GM19397 (cell line): ENCODE measurements around the gene SLC22A4.
A peak's percentile ranks its signal among the peaks of the same experiment; 100 is the strongest.

Experiments
- ATAC-seq: cut with Tn5 transposase; IDR thresholded peaks from one replicate; pipeline ENCODE4 v1.9.1; 2021; ENCODE audit warnings: mild to moderate bottlenecking, moderate library complexity; ENCODE audit not compliant: unreplicated experiment

The SLC22A4 gene

GRCh38 chr5:132293992-132294727, at the start of gene SLC22A4:
TSS of gene SLC22A4 (plus strand) at chr5:132294394. CDS start at chr5:132294617, 223 bp downstream.
- ATAC-seq = peak; percentile 68

GRCh38 chr5:132245593-132245992, 48.6 kb upstream of the SLC22A4 start:
- ATAC-seq = no peak

- ATAC-seq = no peak
Observed at GRCh38 chr5:132246806-132247205, 47.4 kb upstream of the SLC22A4 start.

GRCh38 chr5:132250547-132250946, 43.6 kb upstream of the SLC22A4 start:
- no peak for ATAC-seq

- ATAC-seq = no peak
Observed at GRCh38 chr5:132251220-132251725, 42.9 kb upstream of the SLC22A4 start.

- no peak for ATAC-seq
Observed at GRCh38 chr5:132253008-132253441, 41.2 kb upstream of the SLC22A4 start.

- no peak for ATAC-seq
Observed at GRCh38 chr5:132253452-132254320, 40.5 kb upstream of the SLC22A4 start.

- no peak for ATAC-seq
Observed at GRCh38 chr5:132254321-132254977, 39.7 kb upstream of the SLC22A4 start.

- ATAC-seq = no peak
Observed at GRCh38 chr5:132256086-132256782, 38.0 kb upstream of the SLC22A4 start.

- no peak for ATAC-seq
Observed at GRCh38 chr5:132256783-132257130, 37.4 kb upstream of the SLC22A4 start.

- no peak for ATAC-seq
Observed at GRCh38 chr5:132257131-132258101, 36.8 kb upstream of the SLC22A4 start, which contains the start of gene PDLIM4. TSS of gene PDLIM4 (plus strand) at chr5:132257696. CDS start at chr5:132257735, 39 bp downstream.

GRCh38 chr5:132258102-132259068, 35.8 kb upstream of the SLC22A4 start:
- ATAC-seq = no peak

GRCh38 chr5:132259069-132259851, 34.9 kb upstream of the SLC22A4 start:
- ATAC-seq = no peak

GRCh38 chr5:132260051-132260450, 34.1 kb upstream of the SLC22A4 start:
- ATAC-seq = no peak

- ATAC-seq = no peak
Observed at GRCh38 chr5:132260714-132261551, 33.3 kb upstream of the SLC22A4 start.
